Left lobe of liver (tissue), 2 donors: ENCODE measurements around the gene SPAG4. TPM values are rescaled to one million over a fixed set of nuclear protein-coding genes. Genes with fewer than 3 reads are reported as not detected.

Experiments
- ATAC-seq: fragments of 200-7000 bp; cut with Tn5 transposase; one replicate; pipeline ENCODE4 v1.9.1; 2020; ENCODE audit warnings: mild to moderate bottlenecking, moderate library complexity
- DNase-seq: peaks from one replicate; pipeline ENCODE4 v3.0.0-alpha.2; 2020; ENCODE audit warnings: low spot score
- total RNA-seq: library from RNA; stranded (reverse); gene quantifications from one replicate; pipeline ENCODE4 v1.2.1, GENCODE V29; 2021
- donor health status: DM: no; HTN: no; CAD: no; lungs with moderate emphysema.
- donor health status: DM: no; HTN: yes; CAD: no.

Gene SPAG4, protein sequence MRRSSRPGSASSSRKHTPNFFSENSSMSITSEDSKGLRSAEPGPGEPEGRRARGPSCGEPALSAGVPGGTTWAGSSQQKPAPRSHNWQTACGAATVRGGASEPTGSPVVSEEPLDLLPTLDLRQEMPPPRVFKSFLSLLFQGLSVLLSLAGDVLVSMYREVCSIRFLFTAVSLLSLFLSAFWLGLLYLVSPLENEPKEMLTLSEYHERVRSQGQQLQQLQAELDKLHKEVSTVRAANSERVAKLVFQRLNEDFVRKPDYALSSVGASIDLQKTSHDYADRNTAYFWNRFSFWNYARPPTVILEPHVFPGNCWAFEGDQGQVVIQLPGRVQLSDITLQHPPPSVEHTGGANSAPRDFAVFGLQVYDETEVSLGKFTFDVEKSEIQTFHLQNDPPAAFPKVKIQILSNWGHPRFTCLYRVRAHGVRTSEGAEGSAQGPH
- total RNA-seq: 4.7 TPM

DNA sequence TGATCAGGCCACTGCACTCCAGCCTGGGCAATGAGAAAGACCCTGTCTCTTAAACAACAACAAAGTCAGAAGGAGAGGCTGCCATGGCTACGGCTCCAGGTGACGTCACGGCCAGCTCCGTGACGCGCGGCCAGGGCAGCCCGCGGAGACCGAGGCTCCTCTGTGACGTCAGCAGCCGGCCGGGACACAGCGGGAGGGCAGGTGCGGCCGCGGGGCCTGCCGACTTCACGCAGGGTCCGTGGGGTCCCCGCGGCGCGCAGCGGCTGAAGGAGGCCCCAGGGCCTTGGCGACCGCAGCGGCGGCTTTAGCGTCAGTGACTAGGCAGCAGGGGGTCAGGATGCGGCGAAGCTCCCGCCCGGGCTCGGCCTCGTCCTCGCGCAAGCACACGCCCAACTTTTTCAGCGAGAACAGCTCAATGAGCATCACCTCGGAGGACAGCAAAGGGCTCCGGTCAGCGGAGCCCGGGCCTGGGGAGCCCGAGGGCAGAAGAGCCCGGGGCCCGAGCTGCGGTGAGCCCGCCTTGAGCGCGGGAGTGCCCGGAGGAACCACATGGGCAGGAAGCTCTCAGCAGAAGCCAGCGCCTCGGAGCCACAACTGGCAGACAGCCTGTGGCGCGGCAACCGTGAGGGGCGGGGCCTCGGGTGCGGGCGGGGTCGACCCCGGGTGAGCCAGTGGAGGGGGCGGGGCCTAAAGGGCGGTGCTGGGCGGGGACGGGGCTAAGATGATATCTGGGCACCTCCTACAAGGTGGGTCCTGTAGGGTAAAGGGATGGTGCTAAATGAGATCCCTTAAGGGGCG is at the start of gene SPAG4:
Gene SPAG4, plus strand, starts transcription at position 163 of the 798 bp plus-strand sequence. Its CDS starts 175 bp downstream, at position 338.
- ATAC-seq (peak; percentile 87), DNase-seq (peak; percentile 100)

DNA sequence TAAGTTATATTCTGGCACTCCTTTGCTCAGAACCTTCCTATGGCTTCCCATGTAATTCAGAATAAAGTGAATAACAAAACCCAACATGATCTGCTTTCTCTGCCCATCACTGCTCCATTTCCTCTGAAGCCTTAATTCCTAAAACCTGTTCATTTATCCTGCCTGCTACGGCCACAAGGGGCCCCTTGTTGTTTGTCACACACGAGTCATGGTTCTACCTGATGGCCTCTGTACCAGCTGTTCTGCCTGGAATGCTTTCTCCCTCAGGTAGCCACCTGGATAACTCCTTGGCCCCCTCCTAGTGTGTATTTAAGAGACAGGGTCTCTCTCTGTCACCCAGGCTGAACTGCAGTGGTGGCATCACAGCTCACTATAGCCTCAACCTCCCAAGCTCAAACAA is 47.0 kb upstream of the SPAG4 start:
- ATAC-seq: peak; percentile 68
- DNase-seq: no peak

DNA sequence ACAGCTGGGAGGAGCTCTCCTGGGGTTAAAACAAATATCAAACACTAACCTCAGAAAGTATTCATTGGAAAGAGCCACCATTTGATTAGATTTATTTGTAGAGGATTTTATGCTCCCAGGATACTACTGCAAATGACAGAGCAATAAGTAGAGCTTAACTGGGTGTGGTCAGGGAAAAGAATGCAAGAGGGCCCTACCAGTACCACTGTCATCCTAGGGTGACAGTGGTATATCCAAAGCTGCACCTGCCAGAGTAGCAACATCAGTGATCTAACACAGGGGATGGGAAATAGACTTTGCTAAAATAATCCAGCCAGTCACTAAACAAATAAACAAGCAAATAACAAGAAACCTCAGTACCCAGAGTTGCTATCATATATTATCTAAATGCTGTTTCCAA is 44.1 kb upstream of the SPAG4 start:
- DNase-seq: no peak

DNA sequence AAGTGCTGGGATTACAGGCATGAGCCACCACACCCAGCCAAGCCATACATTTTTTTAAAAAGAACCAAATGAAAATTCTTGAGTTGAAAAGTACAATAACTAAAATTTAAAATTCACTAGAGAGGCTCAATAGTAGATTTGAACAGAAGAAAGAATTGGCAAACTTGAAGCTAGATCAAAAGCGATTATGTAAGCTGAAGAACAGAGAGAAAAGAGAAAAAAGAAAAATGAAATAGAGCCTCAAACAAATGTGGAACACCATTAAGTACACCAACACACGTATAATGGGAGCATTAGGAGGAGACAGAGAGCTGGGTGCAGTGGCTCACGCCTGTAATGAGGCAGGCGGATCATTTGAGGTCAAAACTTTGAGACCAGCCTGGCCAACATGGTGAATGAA is 42.8 kb upstream of the SPAG4 start:
- ATAC-seq: no peak
- no peak for DNase-seq

More for the DNA sequence above, 44.1 kb upstream of the SPAG4 start:
- no peak for ATAC-seq

DNA sequence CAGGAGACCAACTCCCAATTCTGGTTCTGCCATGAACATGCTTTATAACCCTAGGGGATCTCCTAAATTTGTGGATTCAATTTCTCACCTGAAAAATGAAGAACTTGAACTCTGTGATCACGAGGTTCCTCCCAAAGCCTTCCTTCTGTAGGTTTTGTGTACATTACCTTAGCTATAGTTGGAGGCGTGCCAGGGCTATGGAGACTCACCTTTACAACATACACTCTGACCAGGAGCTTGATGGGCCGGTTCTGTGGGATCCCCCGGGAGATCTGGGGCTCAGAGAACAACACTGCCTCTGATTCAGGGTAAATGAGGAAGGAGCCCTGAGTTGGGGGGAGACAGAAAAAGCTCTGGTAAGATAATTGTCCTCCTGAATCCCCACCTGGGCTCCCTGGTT is 39.7 kb upstream of the SPAG4 start:
- no peak for DNase-seq
- no peak for ATAC-seq

DNA sequence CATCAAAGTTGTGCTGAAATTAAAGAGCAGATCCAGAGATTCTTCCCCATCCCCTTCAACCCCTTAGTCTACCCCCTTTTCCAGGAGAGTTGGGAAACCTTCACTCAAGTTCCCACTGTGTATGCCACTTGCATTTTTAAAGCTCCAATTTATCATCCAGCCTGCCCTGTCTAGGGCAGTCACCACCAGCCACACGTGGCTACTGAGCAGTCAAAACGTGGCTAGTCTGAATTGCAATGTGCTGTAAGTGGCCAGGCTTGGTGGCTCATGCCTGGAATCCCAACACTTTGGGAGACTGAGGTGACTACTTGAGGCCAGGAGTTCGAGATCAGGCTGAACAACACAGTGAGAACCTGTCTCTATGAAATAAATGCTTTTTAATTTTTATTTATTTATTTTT is 38.8 kb upstream of the SPAG4 start:
- ATAC-seq (no peak), DNase-seq (no peak)

DNA sequence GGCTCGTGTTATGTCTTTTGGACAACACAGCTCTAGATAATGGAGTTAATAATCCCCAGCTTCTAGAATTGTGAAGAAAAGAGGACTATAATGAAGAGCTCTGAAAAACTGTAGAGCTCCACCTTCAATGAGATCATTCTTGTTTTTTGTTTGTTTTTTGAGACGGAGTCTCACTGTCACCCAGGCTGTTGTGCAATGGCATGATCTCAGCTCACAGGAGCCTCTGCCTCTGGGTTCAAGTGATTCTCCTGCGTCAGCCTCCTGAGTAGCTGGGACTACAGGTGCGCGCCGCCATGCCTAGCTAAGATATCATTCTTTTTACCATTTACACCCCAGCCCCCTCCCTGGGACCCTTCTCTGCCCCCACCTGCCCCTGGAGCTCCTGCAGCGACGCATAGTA is 37.2 kb upstream of the SPAG4 start:
- no peak for DNase-seq
- ATAC-seq: no peak

DNA sequence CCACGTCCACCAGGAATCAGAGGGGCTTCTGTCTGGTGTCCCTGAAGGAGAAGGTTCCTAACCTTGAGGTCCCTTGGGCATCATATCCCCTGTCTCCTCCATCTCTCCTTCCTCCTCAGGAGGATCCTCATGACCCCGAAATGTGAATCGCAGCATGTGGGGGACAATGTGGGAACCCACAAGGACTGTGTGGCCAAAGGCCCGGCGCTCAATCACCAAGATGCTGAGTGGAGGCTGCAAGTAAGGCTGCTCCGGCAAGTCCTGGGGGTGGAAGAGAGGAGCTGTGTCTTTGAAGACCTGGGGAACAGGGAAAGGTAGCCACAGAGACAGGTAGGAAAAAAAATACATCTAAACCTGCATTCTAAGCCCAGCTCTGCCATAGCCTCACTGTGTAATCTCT is 36.4 kb upstream of the SPAG4 start:
- DNase-seq (no peak), ATAC-seq (no peak)

DNA sequence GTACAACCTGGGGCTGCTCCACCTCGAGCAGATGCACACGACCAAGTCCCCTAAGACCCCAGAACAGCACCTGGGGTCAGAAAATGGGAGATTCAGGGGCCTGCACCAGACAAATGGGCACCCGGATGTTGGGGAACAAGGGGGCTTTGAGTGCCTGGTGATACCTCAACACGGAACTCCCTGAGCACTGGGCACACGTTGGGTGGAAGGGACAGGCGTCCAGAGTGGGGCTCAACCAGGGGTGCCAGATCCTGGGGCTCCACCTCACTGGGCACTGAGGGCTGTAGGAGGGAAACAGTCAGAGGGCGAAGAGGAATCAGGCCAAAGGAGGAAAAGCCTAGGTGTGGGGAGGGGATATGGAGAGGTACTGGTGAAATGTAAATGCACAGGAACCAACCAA is 33.5 kb upstream of the SPAG4 start:
- DNase-seq (no peak), ATAC-seq (no peak)

DNA sequence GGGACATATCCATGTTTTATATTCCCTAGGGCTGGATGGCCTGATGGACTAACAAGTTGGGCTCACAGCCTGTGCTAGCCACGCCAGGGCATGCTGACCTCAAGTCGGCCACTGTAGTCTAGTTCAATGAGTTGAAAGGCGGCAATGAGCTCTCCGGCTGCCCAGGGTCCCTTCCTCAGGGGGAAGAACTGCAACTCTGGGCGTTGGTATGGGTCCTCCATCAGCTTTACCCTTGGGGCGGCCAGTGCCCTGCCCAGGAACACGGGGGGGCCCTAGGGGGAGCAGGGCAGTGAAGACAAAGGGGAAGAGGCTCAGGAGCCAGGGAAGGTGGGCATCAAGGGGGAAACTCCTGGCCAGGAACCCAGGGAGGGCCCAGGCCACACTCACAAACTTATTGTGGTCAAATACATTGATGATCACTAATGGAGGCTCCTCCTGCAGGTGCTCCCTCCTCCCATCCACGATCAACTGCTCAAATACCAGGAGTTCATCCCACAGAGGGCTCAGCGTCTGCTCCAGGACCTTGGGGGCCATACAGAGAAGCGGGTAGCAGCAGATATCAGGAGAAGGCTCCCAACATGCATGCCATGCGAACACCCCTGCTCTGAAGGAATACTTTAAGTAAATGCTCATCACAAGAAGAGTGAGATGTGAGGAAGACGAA is 32.8 kb upstream of the SPAG4 start:
- DNase-seq (no peak), ATAC-seq (no peak)

DNA sequence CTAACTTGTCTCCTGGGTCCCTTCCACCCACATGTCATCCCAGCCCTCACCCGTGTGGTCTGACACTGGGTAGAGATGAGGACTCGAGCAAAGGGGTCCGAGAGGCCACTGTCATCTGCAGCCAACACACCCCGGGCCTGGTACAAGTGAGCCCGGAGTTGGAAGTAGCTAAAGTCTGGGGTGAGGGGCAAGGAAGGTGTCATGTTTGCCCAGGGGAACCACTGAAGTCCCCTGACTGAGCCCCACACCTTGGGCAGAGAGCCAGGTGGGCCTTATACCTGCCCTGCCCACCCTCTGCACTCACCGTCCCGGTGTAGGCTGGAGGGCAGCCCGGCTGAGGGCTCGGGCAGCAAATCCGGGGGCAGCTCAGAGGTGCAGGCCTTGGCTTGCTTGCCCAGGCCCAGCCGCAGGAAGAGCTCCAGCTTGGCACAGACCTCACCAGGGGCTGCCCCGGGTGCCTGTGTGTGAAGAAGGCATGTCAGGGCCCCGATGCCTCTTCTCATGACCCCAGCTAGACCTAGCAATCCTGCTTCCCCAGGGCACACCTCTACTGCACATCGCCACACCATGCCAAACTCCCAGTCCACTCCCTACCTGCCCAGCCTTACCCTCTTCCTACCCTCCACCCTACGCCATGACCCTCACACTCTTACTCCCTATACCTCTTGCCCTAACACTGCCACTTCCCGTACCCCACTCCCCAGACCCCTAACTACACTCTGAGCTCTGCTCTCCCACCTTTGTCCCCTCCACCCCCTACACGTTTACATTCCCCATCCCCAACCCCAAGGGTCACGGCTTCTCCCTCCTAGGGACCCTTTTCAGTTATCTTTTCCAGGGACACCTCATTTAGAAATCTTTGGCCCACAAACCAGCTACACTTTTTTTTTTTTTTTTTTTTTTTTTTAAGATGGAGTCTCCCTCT is 31.7 kb upstream of the SPAG4 start:
- ATAC-seq: no peak
- DNase-seq: no peak

DNA sequence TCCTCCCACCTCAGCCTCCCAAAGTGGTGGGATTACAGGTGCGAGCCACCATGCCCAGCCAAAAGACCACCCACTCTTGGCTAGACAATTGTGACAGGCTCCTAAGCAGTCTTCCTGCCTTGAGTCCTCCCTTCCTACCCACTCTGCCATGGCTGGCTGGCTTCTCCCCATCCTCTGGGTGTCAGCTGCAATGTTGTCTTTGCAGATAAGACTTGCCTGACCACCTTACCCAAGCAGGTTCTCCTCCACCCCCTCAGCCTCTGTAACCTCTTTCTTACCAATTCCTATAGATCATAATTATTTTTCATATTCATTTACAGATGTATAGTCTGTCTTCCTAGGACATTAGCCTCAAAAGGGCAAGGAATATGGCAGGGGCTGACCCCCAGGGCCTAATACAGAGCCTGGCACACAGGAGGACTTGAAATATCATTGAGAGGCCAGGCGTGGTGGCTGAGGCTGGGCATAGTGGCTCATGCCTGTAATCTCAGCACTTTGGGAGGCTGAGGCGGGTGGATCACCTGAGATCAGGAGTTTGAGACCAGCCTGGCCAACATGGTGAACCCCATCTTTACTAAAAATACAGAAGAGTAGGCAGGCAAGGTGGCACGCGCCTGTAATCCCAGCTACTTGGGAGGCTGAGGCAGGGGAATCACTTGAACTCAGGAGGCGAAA is 28.7 kb upstream of the SPAG4 start:
- ATAC-seq: no peak
- DNase-seq: no peak

DNA sequence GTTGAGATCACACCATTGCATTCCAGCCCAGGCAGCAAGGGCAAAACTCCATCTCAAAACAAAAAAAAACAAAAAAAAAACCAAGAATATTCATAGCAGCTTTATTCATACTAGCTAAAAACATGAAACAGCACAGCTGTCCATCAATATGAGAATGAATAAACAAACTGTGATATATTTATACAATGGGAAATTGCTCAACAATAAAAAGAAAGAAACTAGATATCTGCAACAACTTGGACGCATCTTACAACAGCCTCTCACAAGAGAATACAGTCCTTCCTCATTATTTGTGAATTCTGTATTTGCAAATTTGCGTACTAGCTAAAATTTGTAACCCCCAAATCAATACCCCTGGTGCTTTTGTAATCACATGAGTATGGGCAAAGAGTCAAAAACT is 28.2 kb upstream of the SPAG4 start:
- DNase-seq: no peak
- no peak for ATAC-seq

DNA sequence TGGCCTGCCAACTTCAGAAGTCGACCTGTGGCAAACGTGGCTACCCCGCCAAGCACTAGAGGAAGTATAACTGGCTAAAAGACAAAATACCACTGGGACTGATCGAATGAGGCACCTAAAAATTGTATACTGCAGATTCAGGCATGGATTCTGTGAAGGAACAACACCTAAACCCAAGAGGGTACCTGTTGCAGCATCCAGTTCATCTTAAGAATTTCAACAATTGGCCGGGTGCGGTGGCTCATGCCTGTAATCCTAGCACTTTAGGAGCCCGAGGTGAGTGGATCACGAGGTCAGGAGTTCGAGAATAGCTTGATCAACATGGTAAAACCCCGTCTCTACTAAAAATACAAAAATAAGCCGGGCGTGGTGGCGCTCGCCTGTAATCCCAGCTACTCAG is 27.2 kb upstream of the SPAG4 start:
- ATAC-seq: no peak
- DNase-seq: no peak

DNA sequence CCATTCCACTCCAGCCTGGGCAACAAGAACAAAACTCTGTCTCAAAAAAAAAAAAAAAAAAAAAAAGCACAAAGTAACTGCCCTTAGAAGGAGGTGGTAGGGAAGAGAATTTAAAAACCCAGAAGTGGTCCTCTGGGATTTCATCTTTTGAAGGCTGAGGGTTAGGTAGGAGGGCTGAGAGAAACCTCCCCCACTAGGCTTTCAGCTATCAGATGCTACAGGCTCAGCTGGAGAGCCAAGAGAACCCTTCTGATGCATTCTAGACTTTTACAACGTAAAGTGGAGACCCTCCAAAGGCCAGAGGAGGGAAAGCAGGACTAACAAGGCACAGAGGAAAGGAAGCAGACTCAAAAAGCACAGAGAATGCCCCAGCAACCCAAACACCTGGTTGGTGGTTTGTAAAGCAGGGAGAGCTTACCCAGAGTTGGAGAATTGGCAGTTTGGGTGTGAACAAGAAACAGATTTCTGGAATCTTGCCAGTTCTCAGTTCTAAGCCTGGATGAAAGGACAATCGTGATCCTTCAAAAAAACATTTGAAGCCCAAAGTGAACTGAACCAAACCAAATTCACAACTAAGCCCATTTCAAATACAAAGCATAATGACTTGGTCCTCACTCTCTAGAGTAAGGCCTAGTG is 23.2 kb upstream of the SPAG4 start:
- ATAC-seq: no peak
- no peak for DNase-seq

DNA sequence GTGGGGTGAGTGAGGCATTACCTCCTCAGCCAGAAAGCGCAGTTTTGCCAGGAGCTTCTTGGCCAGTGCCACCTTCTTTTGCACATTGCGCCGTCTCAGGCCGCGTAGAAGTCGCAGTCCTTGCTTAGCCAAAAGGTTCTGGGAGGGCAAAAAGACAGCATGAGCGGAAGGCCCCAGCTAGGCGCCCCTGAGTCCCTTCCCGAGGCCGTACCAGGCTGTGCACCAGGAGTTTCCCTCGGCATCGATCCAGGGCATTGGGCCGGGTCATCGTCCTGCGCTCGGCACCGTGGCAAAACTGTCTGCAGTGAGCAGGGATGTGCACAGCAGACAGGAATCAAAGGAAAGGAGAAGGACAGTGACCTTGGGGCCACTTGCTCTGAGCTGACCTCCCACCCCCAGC is 20.2 kb upstream of the SPAG4 start:
- ATAC-seq (peak; percentile 83), DNase-seq (no peak)

DNA sequence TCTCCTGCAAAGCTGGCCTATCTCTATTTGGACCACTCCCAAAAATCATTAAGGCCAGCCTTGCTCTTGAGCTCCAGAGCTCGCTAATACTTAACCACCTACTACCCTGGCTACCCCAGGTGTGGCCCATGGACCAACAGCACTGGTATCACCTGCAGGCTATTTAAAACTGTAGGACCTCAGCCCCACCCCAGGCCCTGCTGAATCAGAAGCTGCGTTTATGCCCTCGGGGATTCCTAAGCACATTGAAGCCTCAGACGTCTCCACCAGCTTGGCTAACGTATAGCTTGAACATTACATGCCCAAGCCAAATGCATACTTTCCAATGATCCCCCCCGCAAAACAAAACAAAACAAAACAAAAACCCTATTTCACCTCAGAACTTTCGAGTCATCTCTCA is 19.7 kb upstream of the SPAG4 start:
- ATAC-seq (no peak), DNase-seq (no peak)

DNA sequence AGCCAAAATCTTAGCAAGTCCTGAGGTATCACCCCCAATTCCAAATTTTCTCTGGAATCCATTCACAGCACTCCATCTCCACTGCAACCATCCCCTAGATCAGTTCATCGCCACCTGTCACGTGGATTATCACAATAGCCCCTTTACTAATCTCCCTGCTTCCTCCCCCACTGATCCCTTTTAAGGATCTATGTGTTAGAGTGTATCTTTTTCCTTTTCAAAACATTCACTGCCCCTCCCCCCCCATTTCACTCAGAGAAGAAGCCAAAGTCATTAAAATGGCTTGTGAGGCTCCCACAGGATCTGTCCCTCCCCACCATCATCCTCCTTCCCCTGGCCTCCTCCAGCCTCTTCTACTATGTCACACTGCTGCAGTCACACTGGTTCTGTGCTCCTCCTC is 18.4 kb upstream of the SPAG4 start:
- ATAC-seq (no peak), DNase-seq (no peak)

DNA sequence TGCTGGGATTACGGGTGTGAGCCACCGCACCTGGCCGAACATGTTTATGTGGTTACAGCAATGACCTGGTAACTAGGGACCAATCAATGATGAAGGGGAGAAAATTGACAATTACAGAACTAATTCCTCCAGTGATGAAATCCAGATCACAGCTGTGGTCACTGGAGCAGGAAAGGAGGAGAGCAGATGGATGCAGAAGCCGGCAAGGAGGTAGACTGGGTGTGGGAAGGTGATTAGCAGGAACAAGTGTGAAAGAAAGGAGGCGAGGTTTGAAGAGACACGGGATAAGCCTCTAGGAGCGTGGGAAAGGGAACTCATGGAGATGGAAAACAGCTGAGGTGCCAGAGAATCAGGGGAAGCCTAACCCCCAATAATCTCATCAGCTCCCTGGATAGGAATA is 17.2 kb upstream of the SPAG4 start:
- DNase-seq: no peak
- ATAC-seq: no peak
